Ovary (tissue), 9 donors: ENCODE results near the gene NETO2. TPM values are rescaled to one million over a fixed set of nuclear protein-coding genes. Genes with fewer than 3 reads are reported as not detected.

Experiments
- DNase-seq, 5 donors: peaks; one replicate each; pipeline ENCODE4 v3.0.0-alpha.2; 2019 to 2020
- H3K27ac ChIP-seq, 2 donors: fragments of 200-600 bp; one replicate each; pipeline versions ENCODE4 v1.5.1 to v1.8.0; 2019 to 2022
- H3K27me3 ChIP-seq: fragments of 200-600 bp; one replicate; pipeline ENCODE4 v1.8.0; 2022
- H3K36me3 ChIP-seq: fragments of 200-600 bp; sonication (generic); one replicate; pipeline ENCODE4 v1.5.1; 2019
- H3K4me1 ChIP-seq: one replicate; pipeline ENCODE4 v1.8.1; 2013; ENCODE audit warnings: mild to moderate bottlenecking, moderate library complexity; ENCODE audit not compliant: insufficient read depth
- H3K4me3 ChIP-seq: fragments of 200-600 bp; sonication (generic); one replicate; pipeline ENCODE4 v1.5.1; 2017
- H3K9me3 ChIP-seq, 2 donors: fragments of 200-600 bp in 1 of 2; sonication (generic) in 1 of 2; one replicate each; pipeline versions ENCODE4 v1.5.1 to v1.8.1; 2013 to 2019; ENCODE audit warnings: mild to moderate bottlenecking in 1 of 2, moderate library complexity in 1 of 2
- CTCF ChIP-seq, 3 donors: fragments of 450-650 bp in 2 of 3; fragments of 200-600 bp in 1 of 3; IDR thresholded peaks; one replicate each; pipeline versions ENCODE4 v1.5.1 to v1.8.0; 2016 to 2022; ENCODE audit warnings: antibody characterized with exemption in 3 of 3, mild to moderate bottlenecking in 1 of 3
- EP300 ChIP-seq: sonication (generic); formaldehyde crosslinking; IDR thresholded peaks from one replicate; pipeline ENCODE4 v1.6.1; 2017; ENCODE audit warnings: antibody characterized with exemption
- POLR2A ChIP-seq: fragments of 450-650 bp; IDR thresholded peaks from one replicate; pipeline ENCODE4 v1.6.1; 2017; ENCODE audit warnings: antibody characterized with exemption, mild to moderate bottlenecking, moderate library complexity
- WGBS, 3 donors: extraction: QIAGEN DNeasy Blood & Tissue Kit in 1 of 3; methylation state at CpG; one replicate each; pipeline versions ENCODE4 v1.1.5 to v1.1.7; 2013 to 2017; 5-methylcytosine and 5-hydroxymethylcytosine counted together
- intact Hi-C, 4 donors: fragments of 100-400 bp; cut with DNase I; formaldehyde crosslinking; loops; one replicate each; pipeline versions ENCODE4 v1.11.0 to v1.15.1; 2022 to 2023
- polyA plus RNA-seq, 2 donors: library from polyadenylated mRNA; stranded (reverse); fragments of 200-250 nt in 1 of 2; fragments of 350-450 nt in 1 of 2; fragmentation: Illumina TruSeq in 1 of 2; extraction: RNeasy Lipid Tissue Mini Kit (QIAGEN cat#74804) in 1 of 2; gene quantifications; one replicate each; pipeline ENCODE4 v1.2.3, GENCODE V29; 2013 to 2014
- total RNA-seq, 7 donors: library from RNA; depleted of rRNA in 2 of 7; stranded (reverse); fragments of >200 nt in 2 of 7; fragmentation: NEBNext Ultra II Directional in 3 of 7; extraction: Animal tissue kit (Norgen Biotek cat#: 25700) in 3 of 7; gene quantifications; one replicate each; pipeline versions ENCODE4 v1.1.0 to v1.2.4, GENCODE V29; 2016 to 2023
- donor health status: DM: no; HTN: no; CAD: no; lungs with moderate emphysema.
- donor health status: DM: no; HTN: no; CAD: no.
- donor health status: Bipolar disorder and iron deficiency.
- donor health status: DM: yes; HTN: yes; CAD: no.
- donor health status: DM: no; HTN: no; CAD: no.
- donor health status: DM: yes; HTN: yes; CAD: no.

NETO2 gene
- total and polyA plus RNA-seq, 9 donors: 0.53 to 6.3 (median 1.8) TPM

DNA sequence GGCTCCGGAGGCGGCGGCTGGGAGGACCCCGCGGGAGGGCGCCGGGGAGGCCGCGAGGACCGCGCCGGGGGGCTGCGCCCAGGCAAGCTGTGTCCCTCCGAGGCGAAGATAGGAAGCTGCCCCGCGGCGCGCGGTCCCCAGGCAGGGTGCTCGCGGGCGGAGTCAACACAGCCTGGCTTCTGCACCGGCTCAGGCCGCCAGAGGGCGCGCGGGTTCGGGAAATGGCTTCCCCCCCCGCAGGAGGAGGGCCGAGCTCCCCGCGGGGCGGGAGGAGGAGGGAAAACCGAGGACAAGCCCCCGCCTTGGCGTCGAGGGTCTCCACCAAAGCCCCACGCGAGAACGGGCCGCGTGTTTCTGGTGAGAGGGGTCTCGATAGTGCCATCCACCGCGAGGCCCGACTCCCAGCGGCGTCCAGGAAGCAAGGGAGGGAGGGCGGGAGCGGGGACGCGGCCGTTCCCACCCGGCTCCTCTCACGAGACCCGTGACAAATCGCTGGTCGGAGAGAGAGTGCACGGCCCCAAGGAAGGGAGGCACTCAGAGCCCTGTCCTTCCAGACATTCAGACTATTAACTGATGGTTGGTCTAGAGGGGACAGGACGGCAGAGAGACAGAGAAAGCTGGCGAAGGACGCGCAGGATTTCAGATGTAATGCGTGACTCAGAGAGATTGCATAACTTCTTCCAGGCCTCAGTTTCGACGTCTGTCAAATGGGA, 105.8 kb downstream of the NETO2 start:
- Histone ChIP-seq H3K36me3 (no peaks in the 10 kb centered on the region), H3K27me3 (no peaks in the 10 kb centered on the region), H3K4me1 (peaks cover 7% of the 10 kb centered on the region), H3K9me3 (no peaks in the 10 kb centered on the region), H3K27ac (peak overlapping the region; percentile 59 to 77), H3K4me3 (peak overlapping the region; percentile 70)
- 3 to 4% (median 4%) methylated on average over 64 to 67 of the region's 67 CpGs for WGBS, 3 donors
- TF ChIP-seq EP300 (no peak), POLR2A (no peak), CTCF (IDR thresholded peaks at IDR 0.05) (peak; percentile 91 to 95 (median 92))
- peak; percentile 88 to 94 (median 93) for DNase-seq
- intact Hi-C loops: loop anchor here in 2 of 4 donors (10.0 kb wide), 2 partner anchors 63 to 1117 kb away; partner anchors contain the start of genes ABCC12 (in 1 of the 2) and DNAJA2 (in 1 of the 2)

DNA sequence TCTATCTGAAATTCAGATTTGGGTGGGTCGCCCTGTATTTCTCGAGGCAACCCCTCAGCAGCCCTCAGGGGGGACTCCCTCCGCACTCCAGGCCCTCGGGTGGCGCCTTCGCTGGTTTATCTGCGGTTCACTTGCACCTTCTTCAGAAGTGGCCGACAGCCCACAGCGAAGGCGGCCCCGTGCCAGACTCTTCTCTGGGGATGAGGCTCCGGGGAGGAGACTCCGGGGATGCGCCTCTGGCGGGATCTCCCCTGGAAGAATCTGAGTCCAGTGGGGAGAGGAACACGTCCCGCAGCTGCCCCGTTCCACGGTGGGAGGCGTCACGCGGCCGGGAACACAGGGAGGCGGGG, 106.4 kb downstream of the NETO2 start:
- H3K27ac ChIP-seq: peak overlapping the region; percentile 59 to 77
- intact Hi-C loops: loop anchor here in 2 of 4 donors (10.0 kb wide), 2 partner anchors 63 to 1117 kb away; partner anchors contain the start of genes ABCC12 (in 1 of the 2) and DNAJA2 (in 1 of the 2)
- no peaks in the 10 kb centered on the region for H3K36me3 ChIP-seq
- H3K4me3 ChIP-seq: peak overlapping the region; percentile 70
- WGBS, 3 donors: 3 to 5% (median 4%) methylated on average over 24 of the region's 24 CpGs
- peaks cover 7% of the 10 kb centered on the region for H3K4me1 ChIP-seq
- no peak for TF ChIP-seq EP300
- no peak for TF ChIP-seq POLR2A
- TF ChIP-seq CTCF (IDR thresholded peaks at IDR 0.05): no peak
- no peaks in the 10 kb centered on the region for H3K27me3 ChIP-seq
- no peaks in the 10 kb centered on the region for H3K9me3 ChIP-seq
- DNase-seq: peak in 4 of 5 donors; percentile 61 to 79 (median 74)

DNA sequence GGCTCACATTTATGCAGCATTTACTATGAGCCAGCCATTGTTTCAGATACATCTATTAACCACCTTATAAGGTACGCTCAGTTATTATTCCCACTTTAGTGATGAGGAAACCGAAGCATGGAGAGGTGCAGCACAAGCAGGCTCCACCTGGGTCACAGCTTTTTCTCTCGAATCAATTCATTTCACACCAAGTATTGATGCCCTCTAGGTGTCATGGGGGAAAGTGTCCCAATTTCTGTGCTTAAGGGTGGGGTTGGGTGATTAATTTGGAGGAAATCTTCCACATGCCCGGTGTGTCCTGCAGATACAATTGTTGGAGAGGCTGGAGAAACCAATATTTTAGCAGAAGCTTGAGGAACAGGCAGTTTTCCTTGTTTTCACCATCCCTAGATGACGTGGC, 107.5 kb downstream of the NETO2 start:
- no peaks in the 10 kb centered on the region for H3K27me3 ChIP-seq
- H3K4me3 ChIP-seq: no peak overlapping the region
- peaks cover 7% of the 10 kb centered on the region for H3K4me1 ChIP-seq
- no peaks in the 10 kb centered on the region for H3K36me3 ChIP-seq
- H3K9me3 ChIP-seq: no peaks in the 10 kb centered on the region
- no peak for TF ChIP-seq CTCF (IDR thresholded peaks at IDR 0.05)
- no peak for TF ChIP-seq EP300
- no peak for TF ChIP-seq POLR2A
- no peak for DNase-seq
- intact Hi-C loops: loop anchor here in 2 of 4 donors (10.0 kb wide), 2 partner anchors 61 to 1119 kb away; partner anchors contain the start of genes ABCC12 (in 1 of the 2) and DNAJA2 (in 1 of the 2)
- no peak overlapping the region for H3K27ac ChIP-seq
- WGBS, 3 donors: 91 to 96% (median 95%) methylated on average over 5 of the region's 5 CpGs

GRCh38 chr16:47035436-47035835, 108.3 kb downstream of the NETO2 start:
- Histone ChIP-seq H3K9me3 (no peaks in the 10 kb centered on the region), H3K4me1 (peaks cover 7% of the 10 kb centered on the region), H3K27me3 (no peaks in the 10 kb centered on the region), H3K36me3 (no peaks in the 10 kb centered on the region), H3K27ac (no peak overlapping the region), H3K4me3 (no peak overlapping the region)
- intact Hi-C loops: loop anchor here in 2 of 4 donors (10.0 kb wide), 2 partner anchors 61 to 1119 kb away; partner anchors contain the start of genes ABCC12 (in 1 of the 2) and DNAJA2 (in 1 of the 2)
- WGBS, 3 donors: 90 to 95% (median 93%) methylated on average over 8 of the region's 8 CpGs
- TF ChIP-seq POLR2A (no peak), CTCF (IDR thresholded peaks at IDR 0.05) (no peak), EP300 (no peak)
- no peak for DNase-seq
